Dedifferentiated amniotic fluid mesenchymal stem cell (primary cell): ENCODE data around the gene PPP1R9A.

Source experiments
- DNase-seq: peaks from one replicate; pipeline ENCODE4 v3.0.0-alpha.2; 2016; ENCODE audit errors: extremely low spot score

Gene PPP1R9A

DNA sequence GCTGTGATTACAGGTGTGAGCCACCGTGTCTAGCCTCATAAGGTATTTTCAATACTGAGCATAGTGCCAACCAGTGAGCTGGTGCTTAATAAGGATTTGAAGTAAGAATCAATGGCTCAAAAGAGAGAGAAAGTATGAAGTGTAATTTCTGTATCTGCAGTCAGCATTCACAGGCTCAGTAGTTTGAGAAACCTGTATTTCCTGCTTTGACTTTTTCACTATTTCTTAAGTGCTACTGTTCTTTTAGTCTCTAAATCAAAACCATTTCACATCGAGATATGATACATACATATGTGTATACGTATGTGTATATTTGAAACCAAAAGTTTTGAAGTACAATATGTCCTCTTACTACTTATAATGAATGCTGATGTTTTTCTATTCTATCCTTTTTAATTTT lies 189.9 kb downstream of the PPP1R9A start:
- no peak for DNase-seq

DNA sequence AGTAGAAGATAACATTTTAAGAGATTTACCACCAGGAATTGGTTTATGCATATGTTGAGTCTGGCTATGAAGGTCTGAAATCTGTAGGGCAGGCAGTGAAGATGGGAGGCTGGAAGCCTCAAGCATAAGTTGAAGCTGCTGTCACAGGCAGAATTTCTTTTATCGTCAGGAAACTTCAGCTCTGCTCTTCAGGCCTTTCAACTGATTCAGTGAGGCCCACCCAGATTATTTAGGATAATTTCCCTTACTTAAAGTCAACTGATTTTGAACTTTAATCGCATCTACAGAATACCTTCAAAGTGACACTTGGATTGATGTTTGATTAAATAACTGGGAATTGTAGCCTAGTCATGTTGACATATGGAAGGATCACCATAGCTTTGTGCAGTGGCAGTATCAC lies 190.5 kb downstream of the PPP1R9A start:
- DNase-seq = no peak

GRCh38 chr7:95099106-95099505 lies 191.7 kb downstream of the PPP1R9A start:
- no peak for DNase-seq

DNA sequence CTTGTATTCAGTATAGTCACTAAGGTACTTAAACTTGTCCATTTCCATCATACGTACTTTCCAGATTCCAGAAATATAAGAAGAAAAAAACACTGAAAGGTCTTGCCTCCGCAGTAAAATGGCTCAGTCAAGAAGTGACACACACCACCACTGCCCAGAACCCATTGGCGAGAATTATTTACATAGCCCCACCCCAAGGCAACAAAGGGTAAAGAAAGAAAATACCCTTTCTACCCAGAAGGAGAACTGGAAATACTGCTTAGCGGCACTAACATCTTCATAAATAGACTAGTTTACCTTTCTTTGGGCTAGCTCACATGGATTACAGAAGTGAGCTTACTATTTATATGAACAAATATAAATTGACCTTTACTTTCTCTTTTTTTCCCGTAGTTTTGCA lies 194.0 kb downstream of the PPP1R9A start:
- DNase-seq = no peak

- DNase-seq = no peak
Measured at GRCh38 chr7:95102662-95103061, 195.3 kb downstream of the PPP1R9A start.

DNA sequence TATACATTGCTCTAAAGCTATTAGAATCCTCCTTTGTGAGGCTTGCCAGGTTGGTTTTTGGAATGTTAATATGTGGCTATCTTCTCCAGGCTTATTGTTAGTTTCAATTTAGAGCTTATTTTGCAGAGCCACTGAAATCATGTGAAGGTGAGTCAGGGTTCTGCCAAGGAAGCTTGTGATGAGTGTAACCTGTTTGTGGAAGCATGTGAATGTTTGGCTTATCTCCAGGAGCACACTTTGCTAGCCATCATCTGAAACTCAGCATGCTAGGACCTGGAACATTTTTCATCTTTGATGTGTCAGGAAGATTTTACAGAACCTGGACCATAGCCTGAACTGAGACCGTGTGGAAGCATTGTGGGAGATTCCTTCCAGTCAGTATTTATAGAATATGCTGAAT lies 197.3 kb downstream of the PPP1R9A start:
- DNase-seq = no peak

DNA sequence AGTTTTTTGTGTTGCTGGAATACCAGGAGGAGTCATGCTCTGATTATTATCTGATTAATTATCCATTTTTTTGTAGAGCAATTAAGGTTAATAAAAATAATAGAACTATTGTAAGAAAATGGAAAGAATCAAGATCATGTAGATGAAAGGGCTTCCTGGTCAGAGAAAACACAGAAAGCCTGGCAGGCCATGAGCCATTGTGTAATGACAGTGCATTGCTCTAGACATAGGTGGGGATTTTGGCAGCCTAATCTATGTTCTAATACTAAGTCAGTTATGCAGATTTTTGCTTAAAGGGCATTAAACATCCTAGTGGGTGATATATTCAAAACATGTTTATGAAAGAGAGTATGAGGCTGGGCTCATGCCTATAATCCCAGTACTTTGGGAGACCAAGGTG lies 198.2 kb downstream of the PPP1R9A start:
- no peak for DNase-seq

- DNase-seq = no peak
Measured at GRCh38 chr7:95106401-95106800, 199.0 kb downstream of the PPP1R9A start.

DNA sequence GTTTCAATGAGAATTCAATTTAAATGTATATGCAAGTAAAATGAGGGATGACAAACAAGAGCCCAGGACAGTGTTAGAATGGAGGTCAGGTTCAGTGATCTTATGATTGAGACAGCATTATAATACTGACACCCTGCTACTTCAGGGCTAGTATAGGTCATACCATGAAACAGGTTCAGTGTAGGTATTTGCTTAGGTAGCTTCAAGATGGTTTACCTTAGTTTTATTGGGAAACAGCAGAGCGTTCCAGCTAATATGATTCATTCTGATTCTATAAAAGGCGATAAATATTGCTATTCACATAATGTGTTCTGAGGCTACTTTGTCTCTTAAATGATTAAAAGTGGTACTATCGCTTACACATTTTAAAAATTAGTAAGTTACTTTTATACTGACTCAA lies 203.3 kb downstream of the PPP1R9A start:
- DNase-seq = no peak

GRCh38 chr7:95113590-95113989 lies 206.2 kb downstream of the PPP1R9A start:
- DNase-seq = no peak

DNA sequence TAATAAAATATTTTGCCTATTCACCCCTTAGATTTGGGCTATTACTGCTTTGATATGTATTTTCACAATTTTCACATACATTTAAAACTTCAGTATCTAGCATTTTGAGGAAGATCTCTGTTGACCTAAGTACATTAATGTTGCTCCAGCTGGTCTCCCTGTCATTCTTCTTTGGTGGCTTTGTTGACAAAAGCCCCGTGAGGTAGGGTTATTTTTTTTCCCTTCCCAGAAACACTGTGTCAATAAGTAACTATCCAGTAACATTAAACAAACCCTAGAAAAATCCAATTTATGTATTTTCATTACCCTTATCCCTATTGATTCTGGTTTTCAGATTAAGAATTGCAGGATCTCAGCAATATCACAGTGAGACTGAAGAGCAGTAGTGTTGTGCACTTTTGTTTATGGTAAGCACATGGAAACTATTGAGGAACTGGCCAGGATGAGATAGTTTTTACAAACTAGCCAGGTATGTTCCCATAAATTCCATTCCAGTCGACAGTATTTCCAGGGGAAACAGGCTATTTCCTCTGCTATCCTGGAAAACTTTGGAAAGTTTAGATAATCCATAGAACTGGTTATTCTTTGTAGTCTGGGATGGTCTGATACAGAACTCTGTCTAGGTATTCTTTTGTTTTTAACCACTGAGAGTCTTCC lies 218.8 kb downstream of the PPP1R9A start:
- DNase-seq = no peak

GRCh38 chr7:95132500-95132899 lies 225.1 kb downstream of the PPP1R9A start:
- no peak for DNase-seq

- no peak for DNase-seq
Measured at GRCh38 chr7:95139922-95140321, 232.5 kb downstream of the PPP1R9A start.

DNA sequence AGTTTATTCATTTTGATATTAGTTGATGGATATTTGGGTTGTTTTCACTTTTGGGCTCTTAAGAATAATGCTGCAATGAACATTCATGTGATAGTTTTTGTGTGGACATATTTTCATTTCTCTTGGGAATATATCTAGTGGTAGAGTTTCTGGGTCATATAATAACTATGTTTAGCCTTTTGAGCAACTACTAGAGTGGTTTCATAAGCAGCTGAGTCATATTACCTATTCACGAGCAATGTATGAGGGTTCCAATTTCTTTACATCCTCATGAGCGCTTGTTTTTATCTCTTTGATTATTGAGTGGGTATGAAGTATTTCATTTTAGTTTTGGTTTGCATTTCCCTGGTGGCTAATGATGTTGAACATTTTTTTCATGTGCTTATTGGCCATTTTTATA lies 234.4 kb downstream of the PPP1R9A start:
- no peak for DNase-seq

DNA sequence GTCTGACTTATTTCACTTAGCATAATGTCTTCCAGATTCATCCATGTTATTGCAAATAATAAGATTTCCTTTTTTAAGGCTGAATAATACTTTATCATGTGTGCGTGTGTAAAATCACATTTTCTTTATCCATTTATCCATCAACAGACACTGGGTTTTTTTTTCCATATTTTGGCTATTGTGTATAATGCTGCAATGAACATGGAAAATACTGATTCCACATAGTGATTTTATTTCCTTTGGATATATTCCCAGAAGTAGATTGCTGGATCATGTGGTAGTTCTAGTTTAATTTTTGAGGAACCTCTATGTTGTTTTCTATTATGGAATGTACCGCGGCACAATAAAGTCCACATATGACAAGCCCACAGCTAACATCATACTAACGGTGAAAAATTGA lies 236.9 kb downstream of the PPP1R9A start:
- DNase-seq = no peak

DNA sequence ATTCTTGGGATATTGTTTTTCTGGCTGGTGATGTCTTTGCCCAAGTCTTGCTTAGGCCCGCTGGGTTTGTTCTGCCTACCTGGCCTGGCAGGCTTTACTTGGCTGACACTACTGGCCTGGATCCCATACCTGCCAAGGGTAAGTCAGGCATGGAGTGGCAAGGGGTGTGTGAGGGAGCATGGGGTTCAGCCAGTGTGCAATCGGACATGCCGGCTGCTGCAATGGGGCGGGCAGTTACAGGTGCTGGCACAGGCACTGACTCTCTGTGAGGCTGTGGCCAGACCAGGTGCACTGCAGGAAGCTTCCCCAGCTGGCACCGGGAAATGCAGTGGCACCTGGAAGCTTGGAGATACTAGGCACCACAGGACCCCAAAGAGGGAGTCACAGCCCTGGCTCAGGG lies 248.6 kb downstream of the PPP1R9A start:
- no peak for DNase-seq

- DNase-seq = no peak
Measured at GRCh38 chr7:95157381-95157780, 250.0 kb downstream of the PPP1R9A start.

DNA sequence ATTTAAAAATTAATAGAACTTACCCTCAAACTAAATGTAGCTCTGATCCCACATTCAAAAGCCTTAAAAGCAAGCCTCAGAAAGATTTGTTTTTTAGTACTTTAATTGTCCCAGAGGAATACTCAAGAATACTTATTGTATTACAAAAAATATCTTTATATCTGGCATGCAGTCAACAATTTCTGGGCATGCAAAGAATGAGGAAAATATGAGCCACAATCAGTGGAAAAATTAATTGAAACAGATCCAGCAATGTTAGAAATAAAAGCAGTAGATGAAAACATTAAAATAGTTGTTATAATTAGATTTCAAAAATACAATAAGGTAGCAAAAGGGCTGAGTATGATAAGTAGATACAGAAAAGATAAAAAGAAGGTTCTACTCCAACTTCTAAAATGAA lies 262.3 kb downstream of the PPP1R9A start:
- DNase-seq = no peak

- no peak for DNase-seq
Measured at GRCh38 chr7:95172420-95172819, 265.0 kb downstream of the PPP1R9A start.

DNA sequence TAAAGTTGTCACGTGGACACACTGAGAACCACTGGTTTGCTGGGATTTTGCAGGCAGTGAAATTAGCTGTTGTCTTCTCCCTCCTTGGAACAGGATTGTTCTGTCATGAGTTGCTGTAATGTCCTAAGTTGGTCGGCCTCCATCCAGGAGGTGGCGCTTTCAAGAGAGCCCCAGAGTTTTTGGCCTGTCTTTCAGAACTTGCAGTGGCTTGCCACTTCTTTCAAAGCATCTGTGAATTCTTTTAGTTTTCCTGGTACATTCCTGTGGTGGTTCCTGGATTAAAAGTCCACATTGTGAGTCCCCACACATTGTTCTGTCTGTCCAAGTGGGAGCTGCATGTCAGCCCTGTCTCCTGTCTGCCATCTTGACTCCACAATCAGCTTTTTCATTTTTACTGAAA lies 283.1 kb downstream of the PPP1R9A start:
- DNase-seq = no peak

DNA sequence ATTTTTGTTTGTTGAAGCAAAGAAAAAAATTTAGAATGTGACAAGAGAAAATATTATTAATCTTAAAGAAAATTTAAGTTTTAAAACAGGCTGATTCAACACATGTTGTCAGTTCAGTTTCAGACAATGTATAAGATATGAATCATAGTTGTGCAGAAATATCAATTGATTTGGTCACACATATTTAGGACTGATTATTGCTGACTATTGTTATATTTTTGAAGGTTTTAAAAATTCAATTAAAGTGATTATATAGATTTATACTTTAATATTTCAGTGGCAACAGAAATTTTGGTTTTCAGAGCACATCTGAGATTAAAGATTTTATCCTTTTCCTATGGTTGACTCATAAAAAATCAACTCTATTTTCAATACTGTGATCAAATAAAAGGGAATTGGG lies 284.4 kb downstream of the PPP1R9A start:
- no peak for DNase-seq

GRCh38 chr7:95198863-95199262 lies 291.5 kb downstream of the PPP1R9A start:
- no peak for DNase-seq

DNA sequence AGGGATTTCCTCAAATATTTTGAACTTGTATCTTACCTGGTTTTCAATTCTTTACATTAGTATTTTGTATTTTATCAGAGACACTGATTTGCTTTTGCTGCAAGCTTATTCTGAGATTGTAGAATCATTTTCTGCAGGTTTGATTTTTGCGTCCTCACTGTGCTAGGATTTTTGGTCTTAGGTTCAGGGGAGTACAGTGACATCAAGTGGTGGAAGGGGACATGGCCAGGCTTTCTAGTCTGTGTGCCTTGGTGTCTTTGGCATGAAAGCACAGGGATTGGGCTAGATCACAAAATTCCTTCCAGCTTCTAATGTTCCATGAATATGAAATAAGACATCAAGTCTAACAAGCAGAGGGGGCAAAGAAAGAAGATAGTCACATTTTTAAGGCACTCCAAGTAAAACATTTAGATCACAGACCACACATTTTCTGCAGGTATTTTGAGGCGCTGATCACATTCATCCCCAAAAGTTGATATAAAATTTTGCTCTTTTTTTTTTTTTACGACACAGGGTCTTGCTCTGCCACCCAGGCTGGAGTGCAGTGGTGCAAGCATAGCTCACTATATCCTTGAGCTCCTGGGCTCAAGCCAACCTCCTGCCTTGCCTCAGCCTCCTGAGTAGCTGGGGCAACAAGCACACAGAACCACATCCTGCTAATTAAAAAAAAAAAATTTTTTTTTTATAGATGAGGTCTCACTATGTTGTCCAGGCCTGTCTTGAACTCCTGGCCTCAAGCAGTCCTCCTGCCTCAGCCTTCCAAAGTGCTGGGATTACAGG lies 292.6 kb downstream of the PPP1R9A start:
- peak; percentile 50 for DNase-seq

GRCh38 chr7:95200741-95201140 lies 293.3 kb downstream of the PPP1R9A start:
- DNase-seq = no peak
